Embryonic facial prominence (tissue), 1 donor: Measurements from ENCODE around the gene PCSK4.
A peak's percentile ranks its signal among the peaks of the same experiment; 100 is the strongest.
"Not testable (repeated sequence)": the region's sequence is repeated elsewhere in the genome, so short reads cannot be mapped to it uniquely, and the experiment has no call there.

Source experiments
- DNase-seq: peaks from one replicate; pipeline ENCODE4 v3.0.0-alpha.2; 2016; ENCODE audit errors: extremely low spot score

The PCSK4 gene

DNA sequence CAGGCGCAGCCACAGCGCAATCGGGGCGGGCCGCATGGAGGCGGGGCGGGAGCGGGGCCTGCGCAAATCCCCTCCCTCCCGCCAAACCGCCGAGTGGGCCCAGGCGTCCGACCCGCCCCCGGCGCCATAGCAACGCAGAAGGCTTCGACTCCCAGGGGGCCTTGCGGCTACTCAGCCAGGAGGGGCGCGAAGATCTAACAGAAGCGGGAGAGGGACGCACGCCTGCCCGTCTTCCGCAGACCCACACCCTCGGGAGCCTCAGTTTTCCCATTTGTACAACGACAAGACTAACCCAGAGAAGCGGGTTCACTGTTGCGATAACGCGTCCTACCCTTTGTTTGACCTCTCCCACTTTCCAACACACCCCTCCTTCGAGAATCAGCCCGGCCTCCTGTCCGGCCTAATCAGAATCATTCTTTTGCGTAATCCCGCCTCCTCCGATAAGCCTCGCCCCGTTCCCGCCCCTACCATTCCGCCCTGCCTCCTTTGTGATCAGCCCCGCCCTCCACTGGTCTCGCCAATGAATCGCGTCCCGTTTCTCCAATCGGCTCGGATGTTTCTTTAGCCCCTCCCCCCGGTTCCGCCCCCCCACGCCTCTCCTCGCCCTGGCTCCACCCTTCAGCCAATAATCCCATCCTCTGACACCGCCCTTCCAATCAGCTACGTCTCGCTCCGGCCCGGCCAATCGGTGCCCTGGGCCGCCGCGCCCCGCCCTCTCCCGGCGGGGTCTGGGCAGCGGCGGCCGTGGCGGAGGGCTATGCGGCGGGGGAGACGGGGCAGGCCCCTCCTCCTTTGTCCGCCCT lies at the start of gene PCSK4:
TSS of gene PCSK4 (minus strand) at position 40 of the 803 bp plus-strand sequence. CDS start at position 36, 4 bp downstream.
- DNase-seq: peak; percentile 97

DNA sequence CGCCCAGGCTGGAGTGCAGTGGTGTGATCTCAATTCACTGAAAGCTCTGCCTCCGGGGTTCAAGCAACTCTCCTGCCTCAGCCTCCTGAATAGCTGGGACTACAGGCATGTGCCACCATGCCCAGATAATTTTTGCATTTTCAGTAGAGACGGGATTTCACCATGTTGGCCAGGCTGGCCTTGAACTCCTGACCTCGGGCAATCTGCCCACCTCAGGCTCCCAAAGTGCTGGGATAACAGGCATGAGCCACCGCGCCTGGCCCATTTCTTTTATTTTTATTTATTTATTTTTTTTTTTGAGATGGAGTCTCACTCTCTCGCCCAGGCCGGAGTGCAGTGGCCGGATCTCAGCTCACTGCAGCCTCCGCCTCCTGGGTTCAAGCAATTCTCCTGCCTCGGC lies 49.6 kb upstream of the PCSK4 start:
- not testable (repeated sequence) for DNase-seq

DNA sequence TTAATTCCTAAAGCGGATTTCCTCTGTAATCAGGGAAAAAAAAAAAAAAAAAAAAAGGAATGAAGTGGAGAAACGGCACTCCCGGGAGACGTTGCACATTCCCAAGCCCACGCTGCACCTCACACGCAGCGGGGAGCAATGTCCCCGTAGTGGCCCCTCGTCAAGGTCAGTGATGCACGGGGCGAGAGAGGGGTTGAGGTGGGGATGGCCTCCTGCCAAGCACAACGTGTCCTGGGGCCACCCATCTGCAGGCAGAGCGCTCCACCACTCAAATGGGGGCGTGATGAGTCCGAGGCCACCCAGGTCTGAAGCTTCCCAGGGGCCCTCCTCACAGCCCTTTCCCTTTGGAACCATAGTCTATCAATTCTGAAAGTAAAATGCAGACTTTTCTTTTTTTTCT lies 48.8 kb upstream of the PCSK4 start:
- no peak for DNase-seq

DNA sequence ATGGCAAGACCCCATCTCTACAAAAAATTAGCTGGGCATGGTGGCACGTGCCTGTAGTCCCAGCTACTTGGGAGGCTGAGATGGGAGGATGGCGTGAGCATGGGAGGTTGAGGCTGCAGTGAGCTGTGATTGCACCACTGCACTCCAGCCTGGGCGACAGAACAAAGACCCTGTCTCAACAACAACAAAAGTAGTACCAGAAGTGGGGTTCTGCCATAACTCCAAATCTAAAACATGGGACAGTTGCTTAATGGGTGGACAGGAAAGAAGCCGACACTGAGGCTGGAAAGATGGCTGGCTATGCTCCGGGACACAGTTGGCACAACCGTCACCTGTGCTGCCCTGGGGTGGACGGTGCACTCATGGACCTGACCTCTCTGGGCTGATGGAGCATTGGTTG lies 45.5 kb upstream of the PCSK4 start:
- not testable (repeated sequence) for DNase-seq

DNA sequence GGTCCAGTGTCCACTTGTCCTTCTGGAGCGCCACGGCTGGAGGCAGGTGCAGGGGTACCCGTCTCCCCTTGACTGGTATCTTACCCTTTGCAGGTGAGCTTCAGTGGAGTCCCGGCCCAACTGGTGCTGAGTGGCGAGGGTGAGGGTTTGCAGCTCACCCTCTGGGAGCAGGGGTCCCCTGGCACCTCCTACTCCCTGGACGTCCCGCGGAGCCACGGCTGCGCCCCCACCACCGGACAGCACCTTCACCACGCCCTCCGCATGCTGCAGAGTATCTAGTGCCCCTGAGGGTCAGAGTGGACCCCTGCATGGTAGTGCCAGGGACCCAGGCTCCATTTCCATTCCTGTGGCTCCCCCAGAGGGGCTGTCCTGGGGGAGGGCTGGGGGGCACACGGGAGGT lies 44.8 kb upstream of the PCSK4 start:
- DNase-seq: no peak

DNA sequence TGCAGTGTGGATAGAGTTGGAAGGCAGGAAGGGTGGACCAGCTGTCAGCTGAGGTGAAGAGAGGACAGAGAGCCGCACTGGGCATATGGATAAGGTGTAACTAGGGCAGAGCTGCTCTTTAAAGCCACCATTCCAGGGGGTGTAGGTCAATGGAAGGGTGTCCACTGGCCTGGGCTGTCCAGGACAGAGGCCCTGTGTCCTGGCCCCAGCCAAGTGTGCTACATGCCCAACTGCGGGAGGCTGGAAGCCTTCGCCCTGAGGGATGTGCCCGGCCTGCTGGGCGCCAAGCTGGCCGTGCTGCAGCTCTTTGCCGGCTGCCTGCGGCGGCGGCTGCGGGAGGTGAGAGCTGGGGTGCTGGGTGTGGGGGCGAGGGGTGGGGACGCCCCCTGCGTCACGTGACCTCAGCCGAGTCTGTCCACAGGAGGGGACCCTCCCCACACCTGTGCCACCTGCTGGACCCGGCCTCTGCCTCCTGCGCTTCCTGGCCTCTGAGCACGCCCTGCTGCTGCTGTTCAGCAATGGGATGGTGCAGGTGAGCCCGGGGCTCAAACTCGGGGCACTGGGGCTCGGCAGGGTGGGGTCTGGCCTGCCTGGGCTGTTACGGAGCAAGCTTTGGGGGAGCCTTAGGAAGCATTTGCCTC lies 43.5 kb upstream of the PCSK4 start:
- no peak for DNase-seq

DNA sequence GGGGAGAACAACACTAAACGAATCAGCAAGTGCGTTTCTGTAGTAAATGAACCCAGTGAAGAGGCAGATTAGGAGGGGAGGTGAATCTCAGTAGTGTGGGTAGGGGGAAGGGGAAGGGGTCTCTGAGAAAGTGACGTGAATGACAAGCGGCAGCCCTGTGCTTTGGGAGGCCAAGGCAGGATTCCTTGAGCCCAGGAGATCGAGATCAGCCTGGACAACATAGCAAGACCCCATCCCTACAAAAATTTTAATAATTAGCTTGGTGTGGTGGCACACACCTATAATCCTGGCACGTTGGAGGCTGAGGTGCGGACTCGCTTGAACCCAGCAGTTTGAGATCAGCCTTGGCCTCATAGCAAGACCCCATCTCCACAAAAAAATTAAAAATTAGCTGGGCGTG lies 41.9 kb upstream of the PCSK4 start:
- no peak for DNase-seq

DNA sequence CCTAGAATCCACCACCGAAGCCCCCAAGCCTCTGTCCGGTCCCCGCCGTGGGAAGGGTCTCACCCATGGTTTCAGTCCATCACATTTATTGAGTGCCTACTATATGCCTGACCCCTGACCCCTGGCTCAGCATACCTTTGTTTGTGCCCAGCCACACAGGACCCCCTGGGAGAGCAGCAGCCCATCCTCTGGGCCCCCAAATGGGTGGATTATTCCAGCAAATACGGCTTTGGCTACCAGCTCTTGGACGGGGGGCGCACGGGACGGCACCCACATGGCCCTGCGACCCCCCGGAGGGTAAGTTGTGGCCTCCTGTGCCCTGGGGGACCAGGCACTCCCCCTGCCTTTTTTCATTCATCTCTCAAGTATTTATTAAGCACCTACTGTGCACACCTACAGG lies 41.4 kb upstream of the PCSK4 start:
- no peak for DNase-seq

DNA sequence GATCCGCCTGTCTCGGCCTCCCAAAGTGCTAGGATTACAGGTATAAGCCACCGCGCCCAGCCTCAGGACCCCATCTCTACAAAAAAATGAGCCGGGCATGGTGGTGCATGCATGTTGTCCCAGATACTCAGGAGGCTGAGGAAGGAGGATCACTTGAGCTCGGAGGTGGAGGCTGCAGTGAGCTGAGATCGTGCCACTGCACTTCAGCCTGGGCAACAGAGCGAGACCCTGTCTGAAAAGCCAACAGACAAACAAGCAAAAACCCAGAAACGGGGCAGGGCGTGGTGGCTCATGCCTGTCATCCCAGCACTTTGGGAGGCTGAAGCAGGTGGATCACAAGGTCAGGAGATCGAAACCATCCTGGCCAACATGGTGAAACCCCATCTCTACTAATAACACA lies 40.7 kb upstream of the PCSK4 start:
- DNase-seq: not testable (repeated sequence)

DNA sequence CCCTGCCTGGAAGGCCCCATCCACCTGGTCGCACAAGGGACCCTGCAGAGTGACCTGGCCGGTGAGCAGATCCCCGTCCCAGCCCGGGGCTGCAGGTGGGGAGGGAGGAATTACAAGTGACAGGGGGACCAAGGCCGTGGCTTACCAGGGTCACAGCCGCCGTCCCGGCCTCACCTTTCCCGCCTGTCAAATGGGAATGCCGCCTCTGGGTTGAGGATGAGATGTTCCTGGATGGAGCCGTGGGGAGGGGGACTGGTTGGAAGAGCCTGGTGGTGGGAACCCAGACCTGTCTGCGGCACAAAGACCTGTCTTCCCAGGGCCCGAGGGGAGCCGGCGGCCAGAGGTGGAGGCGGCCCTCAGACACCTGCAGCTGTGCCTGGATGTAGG lies 39.3 kb upstream of the PCSK4 start:
- DNase-seq: no peak

DNA sequence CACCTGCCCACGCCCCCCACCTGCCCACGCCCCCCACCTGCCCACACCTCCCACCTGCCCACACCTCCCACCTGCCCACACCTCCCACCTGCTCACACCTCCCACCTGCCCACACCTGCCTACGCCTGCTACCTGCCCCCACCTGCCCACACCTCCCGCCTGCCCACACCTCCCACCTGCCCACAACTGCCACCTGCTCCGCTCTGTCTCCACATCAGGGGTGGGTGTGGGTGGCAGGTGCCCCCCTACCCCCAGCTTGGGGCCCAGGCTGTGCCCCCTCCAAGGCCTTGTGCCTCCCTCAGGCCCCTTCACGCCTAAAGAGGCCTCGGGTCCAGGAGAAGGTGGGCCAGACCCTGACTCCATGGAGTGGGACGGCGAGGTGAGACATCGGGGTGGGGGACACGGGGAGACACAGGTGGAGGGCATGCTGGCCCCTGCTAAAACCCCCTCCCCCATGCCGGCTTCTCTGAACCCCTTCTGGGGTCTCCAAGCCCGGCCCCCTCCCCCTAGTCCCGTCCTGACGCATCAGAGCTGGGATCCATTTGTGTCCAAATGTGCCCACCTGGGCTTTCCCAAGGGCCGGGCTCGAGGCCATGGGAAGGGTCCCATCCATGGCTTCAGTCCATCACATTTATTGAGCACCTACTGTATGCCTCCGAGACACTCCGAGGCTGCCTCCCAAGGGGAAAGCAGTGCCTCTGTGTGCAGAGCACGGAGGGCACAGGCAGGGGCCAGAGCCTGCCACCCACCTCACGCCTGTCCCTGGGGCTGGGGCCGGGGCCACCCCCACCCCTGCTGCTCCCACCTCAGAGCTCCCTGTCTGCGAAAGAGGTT lies 38.7 kb upstream of the PCSK4 start:
- DNase-seq: no peak

DNA sequence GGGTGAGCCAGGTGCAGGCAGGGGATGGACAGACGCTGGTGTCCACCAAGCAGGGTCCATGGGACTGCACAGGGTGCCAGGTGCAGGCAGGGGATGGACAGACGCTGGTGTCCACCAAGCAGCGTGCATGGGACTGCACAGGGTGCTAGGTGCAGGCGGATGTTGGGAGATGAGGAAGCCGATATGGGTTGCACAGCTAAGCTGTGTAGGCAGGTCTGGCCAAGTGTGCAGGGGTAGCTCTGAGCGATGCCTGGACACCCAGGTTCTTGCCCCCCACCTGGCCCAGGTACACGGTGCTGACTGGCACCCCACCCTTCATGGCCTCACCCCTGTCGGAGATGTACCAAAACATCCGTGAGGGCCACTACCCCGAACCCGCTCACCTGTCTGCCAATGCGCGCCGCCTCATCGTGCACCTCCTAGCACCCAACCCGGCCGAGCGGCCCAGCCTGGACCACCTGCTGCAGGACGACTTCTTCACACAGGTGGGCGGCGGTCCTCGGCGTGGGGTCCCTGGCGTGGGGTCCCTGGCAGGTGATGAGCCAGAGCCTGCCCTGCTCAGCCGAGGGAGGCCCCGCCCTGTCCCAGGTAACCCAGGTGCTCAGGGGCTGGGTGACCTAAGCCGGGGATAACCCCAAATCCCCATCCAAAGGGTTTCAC lies 37.6 kb upstream of the PCSK4 start:
- no peak for DNase-seq

DNA sequence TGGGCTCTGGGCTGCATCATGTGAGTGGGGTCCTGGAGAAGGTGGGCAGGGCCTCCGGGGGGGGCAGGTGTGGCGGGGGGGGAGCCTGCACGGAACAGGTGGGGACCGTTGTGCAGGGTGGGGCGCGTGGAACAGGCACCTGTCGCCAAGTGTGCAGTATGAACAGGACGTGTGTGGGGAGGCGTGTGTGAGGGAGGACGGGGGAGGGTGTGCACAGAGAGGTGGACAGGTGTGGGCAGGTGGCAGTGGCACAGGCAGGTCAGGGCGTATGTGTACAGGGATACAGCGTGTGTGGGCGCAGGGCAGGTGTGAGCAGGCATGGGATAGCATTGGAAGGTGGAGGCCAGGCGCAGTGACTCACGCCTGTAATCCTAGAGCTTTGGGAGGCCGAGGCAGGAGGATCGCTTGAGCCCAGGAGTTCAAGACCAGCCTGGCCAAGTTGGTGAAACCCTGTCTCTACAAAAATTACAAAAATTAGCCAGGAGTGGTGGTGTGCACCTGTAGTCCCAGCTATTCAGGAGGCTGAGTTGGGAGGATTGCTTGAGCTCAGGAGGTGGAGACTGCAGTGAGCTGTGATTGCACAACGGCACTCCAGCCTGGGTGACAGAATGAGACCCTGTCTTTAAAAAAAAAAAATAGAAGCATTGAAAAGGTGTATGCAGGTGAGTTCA lies 37.0 kb upstream of the PCSK4 start:
- DNase-seq: no peak

DNA sequence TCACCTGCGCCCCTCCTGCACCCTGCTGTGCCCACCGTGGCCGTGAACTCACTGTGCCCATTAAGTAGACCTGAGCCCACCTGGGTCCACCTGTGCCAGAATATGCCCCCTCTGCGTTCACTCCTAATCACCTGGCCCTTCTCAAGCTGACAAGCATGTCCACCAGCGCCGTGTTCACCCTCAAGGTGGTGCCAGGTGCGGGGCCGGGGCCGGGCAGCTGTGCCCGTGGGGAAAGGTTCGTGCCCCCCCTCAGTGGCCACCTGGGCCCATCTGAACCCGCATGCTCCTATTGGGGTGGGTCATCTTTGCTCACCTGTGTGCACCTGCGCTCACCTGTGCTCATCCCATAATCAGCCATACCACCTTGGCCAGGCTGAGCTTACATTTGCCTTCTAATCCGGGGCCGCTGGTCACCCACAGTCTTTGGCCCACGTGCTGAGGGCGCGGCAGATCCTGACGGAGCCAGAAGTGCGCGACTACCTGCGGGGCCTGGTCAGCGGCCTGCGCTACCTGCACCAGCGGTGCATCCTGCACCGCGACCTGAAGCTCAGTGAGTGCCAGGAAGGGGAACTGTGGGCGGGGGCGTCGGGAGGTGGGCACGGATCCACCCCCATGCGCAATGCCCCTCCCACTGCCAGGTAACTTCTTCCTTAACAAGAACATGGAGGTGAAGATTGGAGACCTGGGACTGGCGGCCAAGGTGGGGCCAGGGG lies 36.1 kb upstream of the PCSK4 start:
- no peak for DNase-seq

DNA sequence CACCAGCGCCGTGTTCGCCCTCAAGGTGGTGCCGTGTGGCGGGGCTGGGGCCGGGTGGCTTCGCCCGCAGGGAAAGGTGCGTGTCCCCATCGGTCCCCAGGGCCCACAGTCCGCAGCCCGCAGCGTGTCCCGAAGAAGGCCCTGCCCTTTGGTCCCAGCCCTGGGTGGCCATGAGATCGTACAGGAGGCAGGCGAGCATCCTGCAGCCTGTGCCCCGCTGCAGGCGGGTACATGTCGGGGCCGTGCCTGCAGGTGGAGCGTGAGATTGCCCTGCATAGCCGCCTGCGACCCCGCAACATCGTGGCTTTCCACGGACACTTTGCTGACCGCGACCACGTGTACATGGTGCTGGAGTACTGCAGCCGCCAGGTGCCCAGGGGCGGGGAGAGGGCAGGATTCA lies 35.2 kb upstream of the PCSK4 start:
- DNase-seq: no peak

DNA sequence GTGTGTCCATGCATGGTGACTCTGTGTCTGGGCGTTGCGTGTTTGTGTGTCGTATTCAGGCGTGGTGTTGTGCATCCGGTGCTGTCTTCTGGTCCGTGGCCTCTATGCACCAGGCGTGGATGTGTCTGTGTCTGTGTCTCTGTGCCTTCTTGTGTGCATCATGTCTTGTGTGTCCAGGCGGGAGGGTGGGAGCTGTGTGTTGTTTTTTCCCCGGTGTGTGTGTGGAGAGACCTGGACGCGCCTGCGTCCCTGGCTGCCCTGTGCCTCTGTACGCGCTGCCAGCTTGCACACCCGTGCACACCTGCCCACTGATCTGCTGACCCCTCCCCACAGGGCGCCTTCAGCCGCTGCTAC lies 34.8 kb upstream of the PCSK4 start:
- no peak for DNase-seq

DNA sequence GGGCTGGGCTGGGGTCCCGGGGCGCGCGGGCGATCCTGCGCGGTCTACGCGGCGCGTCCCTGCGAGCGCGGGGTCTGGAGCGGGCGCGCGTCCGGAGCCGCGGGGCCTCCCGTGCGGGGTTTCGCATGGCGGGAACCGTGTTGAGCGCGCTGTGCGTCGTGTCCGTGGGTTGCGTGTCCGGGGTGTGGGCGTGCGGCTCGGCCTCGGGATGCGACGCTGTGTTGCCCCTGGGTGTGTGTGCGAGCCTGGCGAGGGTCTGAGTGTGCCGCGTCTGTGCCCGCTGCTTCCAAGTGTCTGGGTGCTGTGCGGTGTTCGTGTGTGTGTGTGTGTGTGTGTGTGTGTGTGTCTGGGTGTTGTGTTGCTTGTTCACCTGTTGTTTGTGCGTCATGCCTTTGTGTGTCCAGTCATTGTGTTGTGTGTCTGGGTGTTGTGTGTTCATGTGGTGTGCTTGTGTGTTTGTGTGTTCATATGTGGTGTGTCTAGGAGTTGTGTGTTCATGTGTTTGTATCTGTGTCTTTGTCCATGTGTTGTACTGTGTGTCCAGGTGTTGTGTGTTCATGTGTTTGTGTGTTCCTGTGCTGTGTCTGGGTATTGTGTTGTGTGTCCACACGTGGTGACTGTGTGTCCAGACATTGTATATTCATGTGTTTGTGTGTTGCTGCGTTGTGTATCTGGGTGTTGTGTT lies 34.3 kb upstream of the PCSK4 start:
- no peak for DNase-seq

DNA sequence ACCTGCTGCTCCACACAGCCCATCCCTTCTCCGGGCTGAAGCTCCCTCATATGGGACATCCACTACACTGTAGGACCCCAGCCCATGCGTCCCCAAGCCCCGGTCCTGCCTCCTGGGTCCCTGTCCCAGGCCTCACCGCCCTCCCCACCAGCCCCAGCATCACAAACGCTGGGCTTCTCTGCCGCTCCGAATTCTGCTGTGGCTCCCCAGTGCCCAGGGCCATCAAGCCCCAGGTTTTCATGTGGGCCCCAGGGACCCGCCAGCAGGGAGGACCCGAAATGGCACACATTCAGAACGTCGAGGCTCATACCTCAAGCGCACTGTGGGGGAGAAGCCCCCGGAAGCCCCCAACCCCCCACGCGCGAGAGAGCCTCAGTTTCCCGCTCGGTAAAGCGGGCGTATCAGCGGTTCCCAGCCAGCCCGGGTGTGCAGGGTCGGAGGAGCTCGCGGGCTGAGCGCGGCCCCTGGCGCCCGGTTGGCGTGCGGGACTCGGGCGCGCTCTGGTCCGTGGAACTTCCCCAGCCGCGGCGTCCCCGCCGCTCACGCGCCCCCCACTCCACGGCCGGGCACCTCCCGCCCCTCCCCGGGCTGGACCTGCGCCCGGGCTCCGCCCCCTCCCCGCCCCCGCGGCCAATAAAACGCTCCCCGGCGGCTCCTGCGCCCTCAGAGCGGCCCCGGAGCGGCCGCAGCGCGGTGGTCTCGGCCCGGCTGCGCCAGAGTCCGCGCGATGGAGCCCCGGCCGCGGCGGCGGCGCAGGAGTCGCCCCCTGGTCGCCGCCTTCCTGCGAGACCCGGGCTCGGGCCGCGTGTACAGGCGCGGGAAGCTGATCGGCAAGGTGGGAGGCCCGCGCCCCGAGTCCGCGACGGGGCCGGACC lies 33.5 kb upstream of the PCSK4 start, which contains the start of gene PLK5:
TSS of gene PLK5 (plus strand) at position 666 of the 875 bp plus-strand sequence. CDS start 2,920 bp downstream, outside the sequence.
- DNase-seq: no peak

DNA sequence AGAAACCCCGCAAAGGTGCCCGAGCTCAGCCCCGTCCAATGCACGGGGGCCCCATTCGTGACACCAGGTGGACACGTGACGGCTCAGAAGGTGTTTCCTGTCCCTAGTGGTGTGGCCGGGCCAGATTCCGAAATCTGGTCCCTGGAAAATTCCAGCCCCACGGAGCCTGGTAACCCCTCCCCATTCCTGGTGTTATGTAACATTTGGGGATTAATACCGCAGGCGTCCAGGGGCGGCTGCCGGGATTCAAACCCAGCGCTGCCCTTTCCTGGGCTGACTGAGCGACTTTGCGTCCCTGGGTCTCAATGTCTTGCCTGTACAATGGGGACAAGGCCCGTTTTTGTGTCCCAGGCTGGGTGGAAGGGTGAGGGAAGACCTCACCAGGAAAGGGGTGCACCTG lies 32.7 kb upstream of the PCSK4 start:
- DNase-seq: no peak
